ENCODE results near the gene SUGP1.
"Not testable (repeated sequence)": the region's sequence is repeated elsewhere in the genome, so short reads cannot be mapped to it uniquely, and the experiment has no call there.

Gene SUGP1

DNA sequence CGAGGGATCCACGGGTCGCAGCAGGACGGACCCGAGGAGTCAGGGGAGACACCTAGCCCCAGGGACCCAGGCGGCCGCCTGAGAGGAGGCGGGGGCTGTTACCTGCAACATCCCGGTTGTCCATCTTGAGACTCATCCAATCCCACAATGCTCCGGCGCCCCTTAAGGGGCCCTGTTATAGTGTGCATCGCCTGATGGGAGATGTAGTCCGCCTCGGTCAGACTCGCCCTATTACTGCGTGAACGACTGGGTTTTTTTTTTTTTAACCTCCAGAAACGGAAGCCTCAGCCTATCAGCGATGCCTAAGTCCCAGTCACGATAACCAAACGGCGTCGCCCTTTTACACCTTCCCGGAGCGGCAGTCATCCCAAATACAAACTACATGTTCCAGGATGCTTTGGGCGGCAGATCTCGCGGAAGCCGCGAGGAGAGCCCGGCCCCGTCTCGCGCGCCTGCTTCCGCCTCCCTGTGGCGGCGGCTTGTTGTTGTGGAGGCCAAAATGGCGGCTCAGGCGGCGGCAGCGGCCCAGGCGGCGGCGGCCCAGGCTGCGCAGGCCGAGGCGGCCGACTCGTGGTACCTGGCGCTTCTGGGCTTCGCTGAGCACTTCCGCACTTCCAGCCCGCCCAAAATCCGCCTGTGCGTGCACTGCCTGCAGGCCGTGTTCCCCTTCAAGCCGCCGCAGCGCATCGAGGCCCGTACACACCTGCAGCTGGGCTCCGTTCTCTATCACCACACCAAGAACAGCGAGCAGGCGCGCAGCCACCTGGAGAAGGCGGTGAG lies at the start of gene SUGP1, which contains the start of gene MAU2:
Gene SUGP1 (minus strand): TSS at position 149 of the 780 bp plus-strand sequence. CDS start 13 bp downstream, at position 136.
Gene MAU2 (plus strand): TSS at position 469 of the 780 bp plus-strand sequence. CDS start 31 bp downstream, at position 500.
- DNase-seq (ENCODE audit: low read depth), result peak; percentile 85

GRCh38 chr19:19368087-19368486 lies 47.8 kb upstream of the SUGP1 start:
- DNase-seq (ENCODE audit: low read depth), result no peak

GRCh38 chr19:19366434-19367396 lies 46.4 kb upstream of the SUGP1 start:
- peak; percentile 53 for DNase-seq (ENCODE audit: low read depth)

GRCh38 chr19:19362075-19362474 lies 41.8 kb upstream of the SUGP1 start:
- DNase-seq (ENCODE audit: low read depth), result no peak

GRCh38 chr19:19361075-19361594 lies 40.8 kb upstream of the SUGP1 start:
- DNase-seq (ENCODE audit: low read depth), result peak; percentile 39

DNA sequence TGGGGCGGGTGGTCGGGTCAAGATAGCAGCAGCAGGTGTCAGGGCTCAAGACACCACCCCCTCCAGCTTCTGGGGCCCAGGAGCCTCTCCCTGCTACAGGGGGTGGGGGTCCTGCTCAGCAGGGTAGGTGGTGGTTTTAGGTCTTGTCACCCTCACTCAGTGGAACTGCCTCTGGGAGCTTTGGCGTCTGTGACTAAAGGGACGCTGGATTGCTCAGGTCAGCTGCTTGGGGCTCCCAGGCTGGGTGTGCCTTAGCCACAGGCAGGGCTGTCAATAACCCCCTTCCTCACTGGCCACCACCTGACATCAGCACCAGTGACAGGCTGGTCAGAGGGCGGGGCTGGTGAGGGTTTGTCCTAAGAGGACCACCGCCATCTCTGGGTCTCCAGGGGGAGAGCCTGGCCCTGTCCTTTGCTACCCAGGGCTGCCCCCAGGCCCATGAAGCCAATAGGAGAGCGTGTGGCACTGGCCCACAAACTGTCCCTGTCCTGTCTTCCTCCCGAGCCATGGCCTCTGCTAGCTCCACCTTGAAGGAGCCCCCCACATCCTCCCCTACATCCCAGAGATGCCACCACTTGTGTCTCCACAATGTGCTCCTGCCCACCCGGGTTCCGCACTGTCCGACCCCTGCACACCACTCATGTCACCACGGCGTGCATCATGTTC lies 36.7 kb upstream of the SUGP1 start:
- DNase-seq (ENCODE audit: low read depth), result no peak

GRCh38 chr19:19356500-19356899 lies 36.2 kb upstream of the SUGP1 start:
- no peak for DNase-seq (ENCODE audit: low read depth)

- no peak for DNase-seq (ENCODE audit: low read depth)
Observed at GRCh38 chr19:19355606-19356139, 35.4 kb upstream of the SUGP1 start.

- DNase-seq (ENCODE audit: low read depth), result no peak
Observed at GRCh38 chr19:19354932-19355331, 34.6 kb upstream of the SUGP1 start.

DNA sequence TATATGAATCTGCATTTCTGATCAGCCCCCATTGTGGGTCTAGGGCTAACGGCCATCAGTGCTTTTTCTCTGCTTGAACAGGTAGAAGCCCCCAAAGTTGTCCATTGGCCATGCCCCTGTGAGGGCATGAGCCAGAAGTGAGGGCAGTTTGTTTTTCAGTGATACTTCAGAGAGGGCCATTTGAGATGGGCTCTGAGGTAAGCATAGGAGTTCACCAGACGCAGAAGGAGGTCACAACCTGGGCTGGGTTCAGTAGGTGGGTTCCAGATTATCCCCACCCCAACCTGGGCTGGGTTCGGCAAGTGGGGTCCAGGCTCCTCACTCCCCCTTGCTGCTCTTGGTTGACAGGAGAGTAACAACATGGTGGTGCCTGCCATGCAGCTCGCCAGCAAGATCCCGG lies 33.7 kb upstream of the SUGP1 start:
- DNase-seq (ENCODE audit: low read depth), result no peak

- no peak for DNase-seq (ENCODE audit: low read depth)
Observed at GRCh38 chr19:19352823-19353222, 32.5 kb upstream of the SUGP1 start.

DNA sequence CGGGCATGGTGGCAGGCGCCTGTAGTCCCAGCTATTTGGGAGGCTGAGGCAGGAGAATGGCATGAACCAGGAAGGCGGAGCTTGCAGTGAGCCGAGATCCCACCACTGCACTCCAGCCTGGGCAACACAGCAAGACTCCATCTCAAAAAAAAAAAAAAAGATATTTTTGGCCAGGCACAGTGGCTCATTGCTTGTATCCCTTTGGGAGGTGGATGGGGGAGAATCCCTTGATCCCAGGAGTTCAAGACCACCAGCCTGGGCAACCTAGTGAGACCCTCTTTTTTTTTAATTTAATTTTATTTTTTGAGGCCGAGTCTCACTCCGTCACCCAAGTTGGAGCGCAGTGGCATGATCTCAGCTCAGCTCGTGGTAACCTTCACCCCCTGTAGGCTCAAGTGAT lies 30.4 kb upstream of the SUGP1 start:
- DNase-seq (ENCODE audit: low read depth), result not testable (repeated sequence)

DNA sequence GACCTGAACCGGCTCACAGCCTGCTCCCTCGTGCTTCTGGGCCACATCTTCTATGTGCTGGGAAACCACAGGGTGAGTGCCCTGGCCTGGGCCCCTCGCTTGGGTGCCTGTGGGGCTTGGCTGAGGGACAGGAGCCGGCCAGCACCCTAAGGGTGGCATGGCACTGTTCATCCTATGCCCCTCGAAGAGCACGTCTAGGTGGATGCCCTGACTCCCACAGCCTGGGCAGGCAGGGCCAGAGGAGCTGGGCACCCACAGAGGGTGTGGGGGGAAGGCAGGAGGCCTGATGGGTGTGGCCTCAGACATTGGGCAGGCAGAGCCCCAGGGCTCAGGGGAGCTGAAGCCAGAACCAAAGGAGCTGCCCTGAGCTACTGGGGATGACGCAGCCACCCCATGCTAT lies 29.1 kb upstream of the SUGP1 start:
- no peak for DNase-seq (ENCODE audit: low read depth)

GRCh38 chr19:19348266-19348665 lies 28.0 kb upstream of the SUGP1 start:
- DNase-seq (ENCODE audit: low read depth), result no peak

DNA sequence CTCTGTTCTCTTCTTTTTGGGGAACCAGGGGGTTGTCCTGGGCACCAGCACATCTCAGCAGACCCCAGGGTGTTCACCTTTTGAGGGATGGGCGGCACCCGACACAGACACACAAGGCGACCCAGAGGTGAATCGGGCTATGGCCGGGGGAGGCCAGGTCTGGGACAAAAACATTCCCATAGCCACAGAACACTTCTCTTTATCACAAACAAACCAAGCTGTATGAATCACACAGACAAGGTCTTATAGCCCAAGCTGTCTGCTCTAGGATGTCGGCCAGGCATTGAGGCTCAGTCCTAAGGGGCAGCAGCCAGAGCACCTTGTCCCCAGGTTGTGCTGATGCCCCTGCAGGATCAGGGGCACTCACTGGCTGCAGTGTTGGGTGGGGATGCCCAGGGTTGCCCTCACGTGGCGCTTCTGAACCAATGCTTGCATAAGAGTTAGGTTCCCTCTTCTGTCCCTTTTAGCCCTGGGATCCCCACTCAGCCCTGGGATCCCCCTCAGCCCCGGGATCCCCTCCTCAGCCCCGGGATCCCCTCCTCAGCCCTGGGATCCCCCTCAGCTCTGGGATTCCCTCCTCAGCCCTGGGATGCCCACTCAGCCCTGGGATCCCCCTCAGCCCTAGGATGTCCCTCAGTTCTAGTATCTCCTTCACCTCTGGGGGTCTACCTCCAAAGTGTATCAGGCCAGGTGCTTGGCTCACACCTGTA lies 27.2 kb upstream of the SUGP1 start:
- DNase-seq (ENCODE audit: low read depth), result no peak

- DNase-seq (ENCODE audit: low read depth), result no peak
Observed at GRCh38 chr19:19345970-19346369, 25.7 kb upstream of the SUGP1 start.

DNA sequence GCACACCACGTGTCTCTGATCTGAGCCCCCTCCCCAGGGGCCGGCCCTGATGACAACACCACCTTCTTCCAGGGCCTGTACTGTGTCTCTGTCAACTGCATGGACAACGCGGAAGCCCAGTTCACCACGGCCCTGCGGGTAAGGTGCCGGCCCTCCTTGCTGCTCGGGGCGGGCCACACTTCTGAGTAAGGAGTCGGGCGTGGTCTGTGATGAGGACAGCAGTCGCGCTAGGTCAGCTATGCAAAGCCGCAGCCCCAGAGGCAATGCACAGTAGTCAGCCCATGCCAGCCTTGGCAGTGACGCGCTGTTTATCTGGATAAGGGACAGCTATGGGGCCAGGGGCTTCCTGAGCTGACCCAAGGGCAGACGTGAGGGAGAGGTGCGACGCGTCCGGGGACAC lies 24.9 kb upstream of the SUGP1 start:
- no peak for DNase-seq (ENCODE audit: low read depth)

GRCh38 chr19:19343762-19344161 lies 23.5 kb upstream of the SUGP1 start:
- DNase-seq (ENCODE audit: low read depth), result no peak

- no peak for DNase-seq (ENCODE audit: low read depth)
Observed at GRCh38 chr19:19343016-19343362, 22.7 kb upstream of the SUGP1 start.

DNA sequence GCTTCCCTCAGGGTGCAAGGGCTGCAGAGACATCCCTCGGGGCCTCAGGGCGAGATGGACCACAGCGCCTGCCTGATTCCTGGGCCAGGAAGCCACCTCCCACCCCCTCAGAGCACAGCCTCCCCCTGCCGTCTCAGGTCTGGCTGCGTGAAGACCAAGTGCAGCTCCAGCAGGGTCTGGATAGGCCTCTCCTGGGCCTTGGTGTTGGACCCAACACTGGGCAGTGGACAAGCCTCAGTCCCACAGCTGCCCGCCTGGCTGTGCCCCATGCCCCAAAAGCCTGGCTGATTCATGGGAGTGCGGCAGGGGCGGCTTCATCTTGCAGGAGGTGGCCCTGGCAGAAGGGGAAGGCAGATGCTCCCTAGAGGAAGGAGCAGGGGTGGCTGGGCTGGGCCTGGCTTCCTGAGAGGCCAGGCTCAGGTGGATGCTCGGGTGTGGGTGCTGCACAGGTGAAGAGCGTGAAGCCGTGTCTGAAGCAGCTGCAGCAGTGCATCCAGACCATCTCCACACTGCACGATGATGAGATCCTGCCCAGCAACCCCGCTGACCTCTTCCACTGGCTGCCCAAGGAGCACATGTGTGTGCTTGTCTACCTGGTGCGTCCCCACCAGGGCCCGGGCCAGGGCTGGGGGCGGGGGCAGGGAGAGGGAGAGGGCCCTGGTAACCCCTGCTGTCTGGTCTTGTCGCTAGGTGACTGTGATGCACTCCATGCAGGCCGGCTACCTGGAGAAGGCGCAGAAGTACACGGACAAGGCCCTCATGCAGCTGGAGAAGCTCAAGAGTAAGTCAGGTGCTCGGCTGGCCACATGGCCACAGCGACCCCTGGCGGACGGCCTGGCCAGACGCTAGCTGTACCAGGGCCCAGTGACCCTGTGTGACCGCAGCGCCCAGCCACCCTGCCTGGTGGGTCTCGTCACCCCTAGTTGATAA lies 22.0 kb upstream of the SUGP1 start:
- DNase-seq (ENCODE audit: low read depth), result no peak

Data from activated T-helper 1 cell treated with Interleukin-2 at 50 U/mL for 16 hours (primary cell).